ENCODE measurements around the gene RSBN1L.

GRCh38 chr7:77707504-77707992 lies 11.3 kb downstream of the RSBN1L start:
- TF ChIP-seq POLR2A (IDR thresholded peaks at IDR 0.05; ENCODE audit: low read length) (no peak), GATA1 (IDR thresholded peaks at IDR 0.05; ENCODE audit: low read depth, low read length) (no peak)
